Measurements from ENCODE around the gene QSOX2. TPM values are rescaled to one million over a fixed set of nuclear protein-coding genes. Genes with fewer than 3 reads are reported as not detected.
A peak's percentile ranks its signal among the peaks of the same experiment; 100 is the strongest.

QSOX2 gene
- total RNA-seq, 8 experiments from 2014 or later = 10.3 to 17.8 (median 15.1) TPM

DNA sequence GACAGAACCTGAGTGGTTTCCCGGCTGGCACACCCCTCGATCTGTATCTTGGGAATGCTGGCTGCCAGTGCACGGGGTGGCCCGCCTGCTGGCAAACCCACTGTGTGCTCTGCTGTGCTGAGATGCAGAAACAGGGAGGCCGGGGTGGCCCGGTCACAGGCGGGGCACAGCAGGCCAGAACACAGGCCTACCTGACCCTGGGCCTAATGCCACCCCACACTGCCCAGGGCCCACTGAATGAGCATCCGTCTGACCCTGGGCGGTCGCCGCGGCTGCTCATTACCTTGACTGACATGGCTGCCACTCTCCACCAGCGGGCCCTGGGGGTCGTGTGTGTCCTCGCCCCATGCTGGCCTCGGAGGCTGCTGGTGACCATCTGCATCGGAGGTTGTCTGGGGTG, 14.2 kb upstream of the QSOX2 start:
- H3K27ac ChIP-seq = no peak overlapping the region
- 50 to 100% methylated on average over 1 to 2 of the region's 17 CpGs; no CpG with 5 or more reads in 8 of the 10 experiments for WGBS, 10 experiments
- ATAC-seq (replicated peaks in 6 of 8) = no peak
- in situ Hi-C loops (cut with MboI; ENCODE audit: low pct_unique_long_range_greater_than_20kb in 2 of 9, low sequenced_read_pairs in 9 of 9, unreplicated experiment in 9 of 9) = loop anchor here in 3 of 9 experiments (25.0 kb wide), 1 partner anchor 98 kb away; no protein-coding TSS in a partner anchor
- peaks cover 53 to 72% of the 10 kb centered on the region in 2 donors for H3K4me1 ChIP-seq (replicated peaks in 1 of 2)
- H3K4me3 ChIP-seq = no peak overlapping the region

DNA sequence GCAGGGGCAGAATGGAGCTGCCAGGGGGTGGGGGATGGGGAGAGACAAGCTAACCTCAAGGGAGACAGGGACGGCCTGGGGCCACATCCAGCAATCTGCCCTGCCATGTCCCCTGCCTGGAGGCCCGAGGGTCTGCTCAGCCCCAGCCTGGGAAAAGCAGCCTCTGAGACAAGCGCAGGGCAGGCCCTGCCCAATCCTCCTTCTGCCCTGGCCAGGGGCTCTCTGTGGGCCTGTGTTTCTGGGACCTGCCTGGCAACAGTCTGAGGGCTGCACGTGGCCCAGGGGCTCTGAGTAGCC, 13.9 kb upstream of the QSOX2 start:
- no CpG with 5 or more reads among the region's 4 CpGs for WGBS, 10 experiments
- peak in 2 of 8 experiments; percentile 2 to 50 for ATAC-seq (replicated peaks in 6 of 8)
- in situ Hi-C loops (cut with MboI; ENCODE audit: low pct_unique_long_range_greater_than_20kb in 2 of 9, low sequenced_read_pairs in 9 of 9, unreplicated experiment in 9 of 9) = loop anchor here in 3 of 9 experiments (25.0 kb wide), 1 partner anchor 97 kb away; no protein-coding TSS in a partner anchor
- Histone ChIP-seq H3K4me3 (no peak overlapping the region), H3K4me1 (replicated peaks in 1 of 2) (peaks cover 57 to 76% of the 10 kb centered on the region in 2 donors), H3K27ac (no peak overlapping the region)

DNA sequence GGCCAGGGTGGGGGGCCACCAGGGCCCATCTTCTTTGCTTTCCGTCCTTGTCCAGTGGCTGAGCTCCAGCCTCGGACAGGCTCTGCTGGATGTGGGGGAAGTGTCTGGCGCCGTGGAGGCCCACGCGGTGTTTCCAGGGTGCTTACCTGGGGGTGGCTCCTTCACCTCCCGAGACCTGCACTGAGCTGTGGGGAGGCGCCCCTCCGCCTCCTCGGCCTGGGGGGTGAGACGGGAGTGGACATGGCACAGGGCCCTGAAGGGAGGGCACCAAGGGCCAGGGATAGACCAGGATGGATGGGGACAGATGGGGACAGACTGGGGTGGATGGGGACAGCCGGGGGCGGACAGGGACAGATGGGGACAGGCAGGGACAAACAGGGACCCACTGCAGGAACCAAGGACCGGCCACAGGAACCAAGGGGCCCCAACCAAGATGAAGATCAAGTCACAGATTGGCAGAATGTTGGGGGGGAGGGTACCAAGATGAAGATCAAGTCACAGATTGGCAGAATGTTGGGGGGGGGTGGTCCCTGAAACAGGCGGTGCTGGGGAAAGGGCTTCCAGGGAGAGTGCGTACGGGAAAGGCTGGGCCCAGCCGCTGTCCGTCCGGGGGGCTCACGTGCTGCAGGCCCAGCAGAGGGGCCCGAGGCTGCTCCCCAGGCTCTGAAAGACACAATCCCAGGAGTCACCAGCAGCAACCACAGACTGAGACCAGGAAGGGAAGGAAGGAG, 13.3 kb upstream of the QSOX2 start:
- 83% methylated on average over 1 of the region's 22 CpGs; no CpG with 5 or more reads in 9 of the 10 experiments for WGBS, 10 experiments
- no peak overlapping the region for H3K27ac ChIP-seq
- H3K4me3 ChIP-seq = no peak overlapping the region
- ATAC-seq (replicated peaks in 6 of 8) = no peak
- peaks cover 55 to 74% of the 10 kb centered on the region in 2 donors for H3K4me1 ChIP-seq (replicated peaks in 1 of 2)
- in situ Hi-C loops (cut with MboI; ENCODE audit: low pct_unique_long_range_greater_than_20kb in 2 of 9, low sequenced_read_pairs in 9 of 9, unreplicated experiment in 9 of 9) = loop anchor here in 3 of 9 experiments (25.0 kb wide), 1 partner anchor 97 kb away; no protein-coding TSS in a partner anchor

DNA sequence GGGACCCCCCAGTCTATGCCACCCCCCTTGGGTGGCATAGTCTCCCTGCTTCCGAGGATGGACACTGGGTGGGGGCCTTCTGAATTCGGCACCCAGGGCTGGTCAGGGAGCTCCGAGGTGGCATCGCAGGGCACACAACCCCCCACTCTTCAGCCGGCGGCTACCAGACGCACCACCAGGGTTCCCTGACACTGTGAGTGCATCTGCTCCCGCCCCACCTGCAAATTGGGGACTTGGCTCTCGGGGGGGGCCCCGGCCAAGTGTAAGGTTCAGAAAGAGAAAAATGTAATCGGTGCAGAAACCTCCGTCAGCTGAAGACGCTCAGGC, 12.7 kb upstream of the QSOX2 start:
- H3K4me3 ChIP-seq = no peak overlapping the region
- in situ Hi-C loops (cut with MboI; ENCODE audit: low pct_unique_long_range_greater_than_20kb in 2 of 9, low sequenced_read_pairs in 9 of 9, unreplicated experiment in 9 of 9) = loop anchor here in 3 of 9 experiments (25.0 kb wide), 1 partner anchor 96 kb away; no protein-coding TSS in a partner anchor
- no peak for ATAC-seq (replicated peaks in 6 of 8)
- H3K4me1 ChIP-seq (replicated peaks in 1 of 2) = peaks cover 49 to 67% of the 10 kb centered on the region in 2 donors
- no peak overlapping the region for H3K27ac ChIP-seq
- 88% methylated on average over 3 of the region's 13 CpGs; no CpG with 5 or more reads in 9 of the 10 experiments for WGBS, 10 experiments

DNA sequence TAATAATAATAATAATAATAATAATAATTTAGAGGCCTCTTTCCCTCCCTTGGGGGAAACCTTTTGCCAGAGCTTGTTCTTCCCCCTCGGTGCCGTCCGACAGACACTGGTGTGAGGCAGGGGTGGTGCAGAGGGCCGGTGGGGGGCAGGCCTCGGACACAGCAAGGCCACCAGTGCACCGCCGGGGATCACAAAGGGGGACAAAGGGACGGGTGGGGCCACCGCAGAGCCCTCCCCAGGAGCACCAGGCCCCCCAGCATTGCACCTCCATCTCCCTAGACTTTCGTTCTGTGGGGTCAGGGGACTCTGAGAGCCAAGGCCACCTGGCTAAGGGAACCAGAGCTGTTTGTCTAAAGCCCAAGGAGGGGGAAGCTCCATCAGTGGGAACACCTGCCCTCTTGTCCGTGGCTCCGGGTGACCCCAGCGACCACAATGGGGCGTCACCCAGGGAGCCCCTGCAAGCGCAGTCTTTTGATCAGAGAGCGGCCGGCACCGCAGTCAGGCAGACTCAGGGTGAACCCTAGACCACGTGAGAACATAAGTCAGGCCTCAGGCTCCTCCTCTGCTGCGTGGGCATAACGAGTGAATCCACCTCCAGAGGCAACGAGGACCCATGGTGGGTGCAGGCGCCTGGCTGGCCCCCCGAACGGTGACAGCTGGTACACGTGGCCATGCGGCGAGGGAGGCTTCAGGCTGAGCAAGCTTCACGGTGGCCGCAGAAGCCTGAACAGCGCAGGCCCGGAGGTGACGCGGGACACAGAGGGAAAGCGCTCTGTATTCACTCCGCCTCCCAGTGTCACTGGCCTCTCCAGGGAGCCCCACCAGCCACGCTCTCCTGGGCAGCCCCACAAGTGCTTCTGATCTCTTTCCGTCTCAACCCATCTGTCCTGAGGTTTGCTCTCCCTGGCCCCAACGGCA, 12.0 kb upstream of the QSOX2 start:
- 56 to 87% (median 80%) methylated on average over 1 to 8 of the region's 39 CpGs; no CpG with 5 or more reads in 5 of the 10 experiments for WGBS, 10 experiments
- in situ Hi-C loops (cut with MboI; ENCODE audit: low pct_unique_long_range_greater_than_20kb in 2 of 9, low sequenced_read_pairs in 9 of 9, unreplicated experiment in 9 of 9) = loop anchor here in 3 of 9 experiments (25.0 kb wide), 1 partner anchor 95 kb away; no protein-coding TSS in a partner anchor

DNA sequence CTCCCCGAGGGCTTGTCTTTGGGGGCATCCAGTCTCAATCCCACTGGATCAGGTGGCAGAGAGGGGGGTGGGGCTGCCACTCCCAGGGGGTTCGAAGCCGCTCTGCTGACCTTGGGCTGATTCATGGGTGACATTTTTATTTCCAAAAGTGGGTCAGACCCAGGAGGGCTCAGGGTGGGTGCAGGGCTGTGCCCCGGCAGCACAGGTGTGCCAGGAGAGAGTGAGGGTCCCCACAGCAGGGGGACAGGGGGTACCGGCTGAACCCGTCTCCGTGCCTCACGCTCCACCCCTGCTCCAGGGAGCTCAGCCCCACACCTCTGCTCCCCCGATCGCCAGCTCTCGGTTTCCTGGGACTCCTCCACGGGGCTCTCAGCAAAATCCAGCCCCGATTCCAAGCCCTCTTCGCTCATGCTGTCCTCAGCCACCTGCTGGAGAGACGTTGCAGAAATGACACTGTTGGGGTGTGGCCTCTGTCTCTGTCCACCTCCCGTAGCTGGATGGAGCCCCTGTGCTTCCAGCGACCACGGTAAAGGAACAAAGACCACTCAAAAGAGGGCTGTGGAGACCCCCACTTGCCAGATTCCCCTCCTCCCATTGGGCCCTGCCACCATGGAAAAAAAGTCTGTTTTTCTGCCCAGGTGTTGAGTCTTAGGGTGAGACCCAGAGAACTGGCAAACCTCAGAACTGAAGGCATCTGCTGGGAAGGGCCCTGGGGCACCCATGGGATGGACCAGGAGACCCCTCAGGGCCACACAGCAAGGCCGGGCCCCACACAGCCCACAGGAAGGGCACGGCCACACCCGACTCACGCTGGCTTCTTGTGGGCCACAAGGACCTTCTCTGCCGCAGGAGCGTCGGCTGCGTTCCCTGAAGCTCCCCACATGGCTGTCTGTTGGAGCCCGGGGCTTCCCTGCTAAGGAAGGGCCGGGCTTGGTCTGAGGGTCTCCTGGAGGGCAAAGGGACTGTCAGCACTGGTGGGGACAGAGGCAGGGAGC, 10.6 kb upstream of the QSOX2 start:
- Histone ChIP-seq H3K4me1 (replicated peaks in 1 of 2) (peaks cover 41 to 62% of the 10 kb centered on the region in 2 donors), H3K27ac (no peak overlapping the region), H3K4me3 (no peak overlapping the region)
- ATAC-seq (replicated peaks in 6 of 8) = peak in 1 of 8 experiments; percentile 62
- in situ Hi-C loops (cut with MboI; ENCODE audit: low pct_unique_long_range_greater_than_20kb in 2 of 9, low sequenced_read_pairs in 9 of 9, unreplicated experiment in 9 of 9) = loop anchor here in 3 of 9 experiments (25.0 kb wide), 1 partner anchor 94 kb away; no protein-coding TSS in a partner anchor
- 0 to 100% (median 56%) methylated on average over 1 to 11 of the region's 28 CpGs; no CpG with 5 or more reads in 2 of the 10 experiments for WGBS, 10 experiments

More for the DNA sequence above, 12.0 kb upstream of the QSOX2 start:
- Histone ChIP-seq H3K4me3 (no peak overlapping the region), H3K4me1 (replicated peaks in 1 of 2) (peaks cover 49 to 67% of the 10 kb centered on the region in 2 donors), H3K27ac (no peak overlapping the region)
- ATAC-seq (replicated peaks in 6 of 8) = peak in 5 of 8 experiments; percentile 6 to 53 (median 28)

DNA sequence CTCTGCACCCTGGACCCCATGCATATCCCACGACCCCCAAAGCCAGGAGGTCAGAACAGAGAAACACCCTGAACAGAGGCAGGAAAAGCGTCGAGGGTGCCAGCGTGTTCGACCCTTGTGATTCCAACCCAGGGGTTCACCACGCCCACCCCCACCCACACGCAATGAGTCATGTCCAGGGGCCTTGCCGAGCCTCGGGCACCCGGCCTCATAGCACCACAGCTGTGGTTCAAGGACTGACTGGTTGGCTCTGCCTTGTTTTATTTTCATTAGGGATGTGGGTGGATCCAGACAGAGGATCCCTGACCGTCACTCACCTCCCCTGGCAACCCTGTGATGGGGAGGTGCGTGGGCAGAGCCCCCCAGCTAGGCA, 9.5 kb upstream of the QSOX2 start:
- no peak overlapping the region for H3K27ac ChIP-seq
- 0 to 60% (median 59%) methylated on average over 1 to 9 of the region's 12 CpGs; no CpG with 5 or more reads in 7 of the 10 experiments for WGBS, 10 experiments
- in situ Hi-C loops (cut with MboI; ENCODE audit: low pct_unique_long_range_greater_than_20kb in 2 of 9, low sequenced_read_pairs in 9 of 9, unreplicated experiment in 9 of 9) = loop anchor here in 3 of 9 experiments (25.0 kb wide), 1 partner anchor 93 kb away; no protein-coding TSS in a partner anchor
- H3K4me1 ChIP-seq (replicated peaks in 1 of 2) = peaks cover 43 to 64% of the 10 kb centered on the region in 2 donors
- no peak overlapping the region for H3K4me3 ChIP-seq
- peak; percentile 42 to 80 (median 53) for ATAC-seq (replicated peaks in 6 of 8)

DNA sequence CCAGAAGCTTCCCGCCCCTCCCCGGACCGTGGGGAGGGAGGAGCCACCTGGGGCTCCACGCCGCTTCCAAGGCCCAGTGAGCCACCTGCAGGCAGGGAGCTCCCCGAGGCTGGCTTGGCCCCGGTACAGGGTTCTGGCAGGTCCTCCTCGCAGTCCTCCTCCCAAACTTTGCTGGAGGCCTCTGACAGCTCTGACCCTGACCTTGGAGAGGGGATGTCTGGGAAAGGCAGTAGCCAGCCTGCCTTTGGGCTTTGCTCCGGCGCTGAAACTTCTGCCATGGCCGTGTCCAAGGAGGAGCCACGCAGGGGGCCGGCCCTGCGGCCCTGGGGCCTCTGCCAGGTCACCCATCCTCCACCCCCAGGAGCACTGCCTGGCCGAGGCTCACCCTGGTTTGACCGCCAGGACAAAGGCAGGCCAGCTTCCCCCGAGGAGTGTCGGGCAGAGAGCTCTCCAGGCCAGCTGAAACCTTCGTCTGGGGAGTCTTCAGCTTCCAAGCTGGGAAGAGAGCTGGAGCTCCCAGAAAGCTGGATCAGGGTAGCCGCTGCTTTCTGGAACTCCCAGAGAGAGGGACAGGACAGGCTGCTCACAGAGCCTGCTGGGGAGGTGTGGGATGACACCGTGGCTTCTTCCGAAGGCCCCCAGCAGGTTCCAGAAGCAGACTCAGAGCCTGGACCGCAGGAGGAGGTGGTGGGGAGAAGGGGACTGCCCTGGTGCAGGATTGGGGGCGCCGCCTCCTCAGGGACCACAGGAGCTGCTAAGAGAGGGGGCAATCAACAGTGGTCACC, 9.0 kb upstream of the QSOX2 start:
- Histone ChIP-seq H3K4me1 (replicated peaks in 1 of 2) (peaks cover 46 to 67% of the 10 kb centered on the region in 2 donors), H3K4me3 (no peak overlapping the region), H3K27ac (no peak overlapping the region)
- ATAC-seq (replicated peaks in 6 of 8) = peak in 6 of 8 experiments; percentile 7 to 23 (median 11)
- in situ Hi-C loops (cut with MboI; ENCODE audit: low pct_unique_long_range_greater_than_20kb in 2 of 9, low sequenced_read_pairs in 9 of 9, unreplicated experiment in 9 of 9) = loop anchor here in 3 of 9 experiments (25.0 kb wide), 1 partner anchor 92 kb away; no protein-coding TSS in a partner anchor
- 50 to 80% (median 72%) methylated on average over 1 to 4 of the region's 25 CpGs; no CpG with 5 or more reads in 5 of the 10 experiments for WGBS, 10 experiments

DNA sequence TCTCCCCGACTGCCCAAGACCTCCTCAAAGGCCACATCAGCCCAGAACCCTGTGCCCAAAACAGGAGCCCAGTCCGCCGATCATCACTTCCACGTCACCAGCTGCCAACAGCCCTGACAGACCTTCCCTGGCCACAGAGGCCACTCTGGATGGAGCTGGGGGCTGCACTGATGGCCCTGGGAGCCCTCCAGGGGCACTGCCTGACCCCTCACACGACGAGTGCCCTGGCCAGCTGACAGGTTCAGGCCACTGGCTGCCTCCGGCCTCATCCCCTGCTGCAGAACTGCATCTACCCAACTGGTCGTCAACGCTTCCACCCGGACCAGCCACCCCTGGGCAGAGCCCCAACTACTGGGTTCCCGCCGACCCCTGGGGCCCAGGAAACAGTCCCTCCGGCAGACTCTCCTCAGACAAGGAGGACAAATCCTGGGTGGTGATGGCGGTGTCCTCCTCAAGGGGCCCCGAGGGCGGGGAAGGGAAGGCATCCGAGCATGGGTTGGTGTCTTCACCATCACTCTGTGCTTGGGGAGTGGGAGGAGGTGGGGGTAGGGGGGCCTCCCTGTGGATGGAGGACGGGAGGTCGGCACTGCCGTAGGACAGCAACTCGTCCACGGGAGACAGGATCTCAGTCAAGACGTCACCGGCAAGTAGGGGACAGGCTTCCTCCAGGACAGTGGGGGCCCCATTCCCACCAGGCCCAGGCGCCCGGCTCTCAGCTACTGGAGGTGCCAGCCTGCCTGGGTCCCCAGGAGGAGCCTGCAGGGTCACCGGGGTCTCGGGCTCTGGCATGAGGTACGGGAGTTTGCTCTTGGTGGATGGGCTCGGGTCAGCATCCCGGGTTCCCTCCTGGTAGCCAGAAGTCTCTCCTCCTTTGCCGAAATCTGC, 7.9 kb upstream of the QSOX2 start:
- H3K27ac ChIP-seq = no peak overlapping the region
- no peak for ATAC-seq (replicated peaks in 6 of 8)
- H3K4me3 ChIP-seq = no peak overlapping the region
- WGBS, 10 experiments = 93% methylated on average over 6 of the region's 32 CpGs; no CpG with 5 or more reads in 9 of the 10 experiments
- in situ Hi-C loops (cut with MboI; ENCODE audit: low pct_unique_long_range_greater_than_20kb in 2 of 9, low sequenced_read_pairs in 9 of 9, unreplicated experiment in 9 of 9) = loop anchor here in 3 of 9 experiments (25.0 kb wide), 1 partner anchor 91 kb away; no protein-coding TSS in a partner anchor
- H3K4me1 ChIP-seq (replicated peaks in 1 of 2) = peaks cover 40 to 67% of the 10 kb centered on the region in 2 donors

DNA sequence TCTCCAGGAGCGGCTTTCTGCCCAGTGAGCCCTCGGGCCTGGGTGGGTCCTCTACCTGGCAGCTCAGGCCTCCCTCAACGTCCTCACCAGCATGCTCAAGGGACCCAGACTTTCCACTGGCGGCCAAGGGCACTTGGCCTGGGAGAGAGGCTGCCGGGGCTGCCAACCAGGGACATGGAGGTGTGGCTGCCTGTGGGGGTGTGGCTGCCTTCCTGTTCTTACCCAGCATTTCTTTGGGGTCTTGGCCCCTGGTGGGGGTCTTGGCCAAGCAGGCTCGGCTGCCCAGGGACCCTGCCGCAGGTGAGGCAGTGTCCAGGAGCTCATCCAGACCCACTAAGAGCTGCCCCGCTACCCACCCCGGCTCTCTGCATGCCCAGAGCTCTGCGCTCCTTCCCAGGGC, 7.2 kb upstream of the QSOX2 start:
- no peak overlapping the region for H3K27ac ChIP-seq
- in situ Hi-C loops (cut with MboI; ENCODE audit: low pct_unique_long_range_greater_than_20kb in 2 of 9, low sequenced_read_pairs in 9 of 9, unreplicated experiment in 9 of 9) = loop anchor here in 3 of 9 experiments (25.0 kb wide), 1 partner anchor 91 kb away; no protein-coding TSS in a partner anchor
- ATAC-seq (replicated peaks in 6 of 8) = no peak
- peaks cover 38 to 66% of the 10 kb centered on the region in 2 donors for H3K4me1 ChIP-seq (replicated peaks in 1 of 2)
- no peak overlapping the region for H3K4me3 ChIP-seq
- no CpG with 5 or more reads among the region's 10 CpGs for WGBS, 10 experiments
